Measurements from ENCODE around the gene TSPAN17. TPM values are rescaled to one million over a fixed set of nuclear protein-coding genes. Genes with fewer than 3 reads are reported as not detected.
A peak's percentile ranks its signal among the peaks of the same experiment; 100 is the strongest.

The TSPAN17 gene
- total and polyA plus RNA-seq, 2 experiments from 2014 or later = 11.7 to 52.1 TPM

GRCh38 chr5:176618783-176619182 is 28.5 kb upstream of the TSPAN17 start:
- DNase-seq (ENCODE audit: low spot score) = no peak
- H3K4me3 Mint-ChIP-seq = peak overlapping the region; percentile 59; the same call in 2 of the 3 replicates

More at GRCh38 chr5:176618783-176619182, 28.5 kb upstream of the TSPAN17 start:
- peak overlapping the region; percentile 49 for H3K4me3 ChIP-seq
- no peaks in the 10 kb centered on the region; the same call in 1 of the 2 replicates for H3K4me1 ChIP-seq (ENCODE audit: insufficient read depth)
- H2AFZ ChIP-seq = peak overlapping the region; percentile 66; the same call in 1 of the 2 replicates
- peaks cover 38% of the 10 kb centered on the region for H3K27me3 ChIP-seq (ENCODE audit: insufficient read depth)
- Mint-ChIP-seq H3K9me3 (no peaks in the 10 kb centered on the region; the same call in 2 of the 3 replicates), H3K36me3 (ENCODE audit: low read depth) (no peaks in the 10 kb centered on the region), H3K27me3 (ENCODE audit: insufficient read depth, low read depth, poor library complexity) (peaks cover 45% of the 10 kb centered on the region), H3K4me1 (peaks cover 6% of the 10 kb centered on the region), H3K27ac (no peak overlapping the region)
- H3K79me2 ChIP-seq (replicated peaks; ENCODE audit: insufficient read depth) = no peaks in the 10 kb centered on the region
- H3K27ac ChIP-seq (ENCODE audit: low read depth) = no peak overlapping the region
- no peaks in the 10 kb centered on the region for H3K9me2 ChIP-seq (ENCODE audit: insufficient read depth)
- no peak for TF ChIP-seq STAT1 (IDR thresholded peaks at IDR 0.05; ENCODE audit: unreplicated experiment)
- TF ChIP-seq REST (IDR thresholded peaks at IDR 0.05; ENCODE audit: unreplicated experiment) = no peak
- TF ChIP-seq ZNF331 (CRISPR knock-in tag; IDR thresholded peaks at IDR 0.05; ENCODE audit: low read depth) = no peak
- no peak for TF ChIP-seq ETS1 (IDR thresholded peaks at IDR 0.05)
- no peak for TF ChIP-seq EZH2phosphoT487 (IDR thresholded peaks at IDR 0.05; ENCODE audit: unreplicated experiment)
- no peak for TF ChIP-seq NANOG (IDR thresholded peaks at IDR 0.05; ENCODE audit: borderline replicate concordance)
- TF ChIP-seq ZNF114 (CRISPR knock-in tag; IDR thresholded peaks at IDR 0.05) = no peak
- no peak for TF ChIP-seq CREB1 (CRISPR knock-in tag; IDR thresholded peaks at IDR 0.05; ENCODE audit: low read depth)
- TF ChIP-seq ZNF462 (CRISPR knock-in tag; IDR thresholded peaks at IDR 0.05) = no peak
- TF ChIP-seq POLR2AphosphoS5 (IDR thresholded peaks at IDR 0.05; ENCODE audit: low read depth) = no peak
- ATAC-seq = peak; percentile 4; the same call in 2 of the 3 replicates
- no peaks in the 10 kb centered on the region for H3F3A ChIP-seq (replicated peaks; ENCODE audit: low read depth)
- no peaks in the 10 kb centered on the region for H4K20me1 ChIP-seq (replicated peaks; ENCODE audit: insufficient read depth)
- peak overlapping the region; percentile 75 for H3K4me2 ChIP-seq
- no peaks in the 10 kb centered on the region for H3K36me3 ChIP-seq (ENCODE audit: insufficient read depth)
